Gastroesophageal sphincter (tissue), 3 donors: Measurements from ENCODE around the gene NCOA4.

Experiments
- CTCF ChIP-seq, 4 experiments: fragments of 200-600 bp in 2 of 4; fragments of 450-650 bp in 2 of 4; sonication (generic) in 1 of 4; IDR thresholded peaks; one replicate each; pipeline ENCODE4 v1.5.1; 2017 to 2019; ENCODE audit warnings: antibody characterized with exemption in 4 of 4, mild to moderate bottlenecking in 2 of 4, moderate library complexity in 2 of 4
- EP300 ChIP-seq: sonication (generic); formaldehyde crosslinking; IDR thresholded peaks from one replicate; pipeline ENCODE4 v1.6.1; 2017; ENCODE audit warnings: antibody characterized with exemption, mild to moderate bottlenecking
- POLR2AphosphoS5 ChIP-seq: sonication (generic); formaldehyde crosslinking; IDR thresholded peaks from one replicate; pipeline ENCODE4 v1.6.1; 2017; ENCODE audit warnings: antibody characterized with exemption

GRCh38 chr10:46046261-46046660 lies 15.8 kb upstream of the NCOA4 start, which contains the start of gene MSMB:
- TF ChIP-seq EP300 (no peak), POLR2AphosphoS5 (no peak), CTCF (IDR thresholded peaks at IDR 0.05) (no peak)
